Renal pelvis (tissue), 4 donors: Measurements from ENCODE around the gene KLHL17. TPM values are rescaled to one million over a fixed set of nuclear protein-coding genes. Genes with fewer than 3 reads are reported as not detected.
"Not testable (repeated sequence)": the region's sequence is repeated elsewhere in the genome, so short reads cannot be mapped to it uniquely, and the experiment has no call there.

Experiments used
- DNase-seq: peaks from one replicate; pipeline ENCODE4 v3.0.0-alpha.2; 2013
- polyA plus RNA-seq, 3 donors: library from polyadenylated mRNA; unstranded; fragments of 120-200 nt; gene quantifications; one replicate each; pipeline ENCODE4 v1.2.1, GENCODE V29; 2013; ENCODE audit not compliant: insufficient read length in 3 of 3

Gene KLHL17
- polyA plus RNA-seq, 3 donors = 9.9 to 14.3 (median 13.6) TPM

DNA sequence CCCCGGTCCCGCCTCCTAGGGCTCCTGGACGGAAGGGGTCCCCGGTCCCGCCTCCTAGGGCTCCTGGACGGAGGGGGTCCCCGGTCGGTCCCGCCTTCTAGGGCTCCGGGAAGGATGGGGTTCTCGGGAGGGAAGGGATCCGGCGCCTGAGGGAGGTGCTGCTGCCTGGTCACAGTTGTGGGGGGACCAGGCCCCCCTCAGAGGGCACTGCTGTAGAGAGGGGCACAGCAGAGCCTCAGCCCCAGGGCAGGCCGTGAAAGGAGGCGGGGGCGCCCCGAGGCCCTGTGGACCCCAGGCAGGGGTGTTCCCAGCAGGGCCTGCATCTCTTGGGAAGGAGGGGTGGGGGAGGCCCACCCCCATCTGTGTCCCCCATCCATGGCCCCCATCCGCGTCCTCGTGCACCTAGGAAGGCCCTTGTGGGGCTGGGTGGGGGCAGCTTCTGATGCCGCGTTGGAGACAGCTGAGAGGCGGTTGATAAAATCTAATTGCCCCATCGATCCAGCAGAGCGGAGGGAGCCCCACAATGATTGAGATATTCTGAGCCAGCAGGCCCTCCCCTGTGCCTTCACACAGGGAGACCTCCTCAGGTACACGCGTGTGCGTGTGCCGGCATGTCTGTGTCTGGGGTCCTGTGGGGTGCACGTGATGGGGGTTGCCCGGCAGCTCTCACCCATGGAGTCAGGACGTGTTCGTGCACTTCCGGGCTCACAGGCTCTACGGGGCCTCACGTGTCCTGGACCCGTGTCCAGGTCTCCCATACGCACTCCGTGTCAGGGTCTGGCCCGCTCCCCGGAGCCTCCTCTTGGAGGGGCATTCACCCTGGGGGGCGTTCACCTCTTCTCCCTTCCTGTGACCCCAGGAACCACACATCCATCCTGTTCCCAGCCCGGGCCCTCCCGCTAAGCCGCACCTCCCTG, 23.8 kb upstream of the KLHL17 start:
- DNase-seq = no peak

DNA sequence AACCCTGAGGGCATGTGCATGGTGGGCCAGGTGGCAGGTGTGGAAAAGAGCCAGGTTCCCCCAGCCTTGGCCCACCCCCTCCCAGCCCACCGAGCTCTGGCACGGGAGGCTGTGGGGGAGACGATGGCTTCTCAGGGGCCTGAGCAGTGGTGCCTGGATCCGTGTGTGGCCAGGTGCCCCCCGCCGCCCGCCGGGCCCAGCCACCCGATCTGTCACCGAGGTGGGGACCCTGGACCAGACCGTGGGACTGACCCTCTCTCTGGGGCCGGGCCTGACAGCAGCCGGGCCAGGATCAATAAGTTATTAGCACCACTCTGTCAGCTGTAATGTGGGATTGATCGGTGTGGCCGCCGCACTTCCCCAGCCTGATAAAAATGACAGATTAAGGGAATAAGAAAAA, 22.9 kb upstream of the KLHL17 start:
- no peak for DNase-seq

DNA sequence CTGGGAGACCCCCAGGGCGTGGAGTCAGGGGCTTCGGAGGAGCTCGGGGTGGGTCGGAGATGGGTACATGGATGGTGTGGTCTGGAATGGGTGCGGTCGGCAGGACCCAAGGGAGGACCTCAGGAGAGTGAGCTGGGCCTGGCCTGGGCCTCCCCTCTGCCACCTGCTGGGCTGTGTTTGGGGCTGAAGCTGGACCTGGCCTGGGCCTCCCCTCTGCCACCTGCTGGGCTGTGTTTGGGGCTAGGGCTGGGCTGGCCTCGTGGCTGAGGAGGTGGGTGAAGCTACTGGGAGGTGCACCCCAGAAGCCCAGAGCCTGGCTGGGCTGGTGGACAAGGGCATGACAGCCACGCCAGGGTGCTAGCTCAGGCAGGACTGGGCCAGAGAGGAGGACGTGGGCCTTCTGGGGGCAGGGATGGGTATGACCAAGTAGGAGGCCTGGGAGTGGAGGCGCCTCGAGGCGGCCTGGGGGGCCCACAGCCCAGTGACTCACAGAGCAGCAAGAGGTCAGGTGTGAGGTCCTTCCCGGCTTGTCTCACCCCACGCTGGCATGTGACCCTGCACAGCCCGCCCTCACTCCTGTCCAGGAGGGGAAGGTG, 22.2 kb upstream of the KLHL17 start:
- no peak for DNase-seq

DNA sequence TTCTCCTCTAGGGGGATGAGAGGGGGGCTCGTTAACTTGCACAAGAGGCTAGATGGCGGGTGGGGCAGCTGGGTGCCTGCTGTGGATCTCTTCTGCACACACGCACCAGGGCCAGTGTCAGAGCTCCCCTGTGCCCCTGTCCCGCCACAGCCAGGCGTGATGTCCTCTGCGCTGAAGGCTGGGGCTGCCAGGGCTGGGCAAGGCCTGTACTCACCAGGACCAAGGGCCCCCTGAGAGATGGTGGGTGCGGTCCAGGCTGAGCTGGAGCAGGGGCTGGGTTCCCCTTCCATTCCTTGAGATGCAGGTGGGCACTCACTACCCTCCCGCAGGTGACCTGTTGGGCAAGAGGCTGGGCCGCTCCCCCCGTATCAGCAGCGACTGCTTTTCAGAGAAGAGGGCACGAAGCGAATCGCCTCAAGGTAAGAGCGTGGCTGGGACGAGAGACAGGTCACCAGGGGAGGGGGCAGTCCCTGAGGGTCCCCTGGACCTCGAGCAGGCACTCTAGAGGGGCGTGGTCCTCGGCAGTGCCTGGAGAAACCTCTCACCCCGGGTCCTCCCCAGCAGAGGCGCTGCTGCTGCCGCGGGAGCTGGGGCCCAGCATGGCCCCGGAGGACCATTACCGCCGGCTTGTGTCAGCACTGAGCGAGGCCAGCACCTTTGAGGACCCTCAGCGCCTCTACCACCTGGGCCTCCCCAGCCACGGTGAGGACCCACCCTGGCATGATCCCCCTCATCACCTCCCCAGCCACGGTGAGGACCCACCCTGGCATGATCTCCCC, 21.5 kb upstream of the KLHL17 start:
- DNase-seq = no peak

DNA sequence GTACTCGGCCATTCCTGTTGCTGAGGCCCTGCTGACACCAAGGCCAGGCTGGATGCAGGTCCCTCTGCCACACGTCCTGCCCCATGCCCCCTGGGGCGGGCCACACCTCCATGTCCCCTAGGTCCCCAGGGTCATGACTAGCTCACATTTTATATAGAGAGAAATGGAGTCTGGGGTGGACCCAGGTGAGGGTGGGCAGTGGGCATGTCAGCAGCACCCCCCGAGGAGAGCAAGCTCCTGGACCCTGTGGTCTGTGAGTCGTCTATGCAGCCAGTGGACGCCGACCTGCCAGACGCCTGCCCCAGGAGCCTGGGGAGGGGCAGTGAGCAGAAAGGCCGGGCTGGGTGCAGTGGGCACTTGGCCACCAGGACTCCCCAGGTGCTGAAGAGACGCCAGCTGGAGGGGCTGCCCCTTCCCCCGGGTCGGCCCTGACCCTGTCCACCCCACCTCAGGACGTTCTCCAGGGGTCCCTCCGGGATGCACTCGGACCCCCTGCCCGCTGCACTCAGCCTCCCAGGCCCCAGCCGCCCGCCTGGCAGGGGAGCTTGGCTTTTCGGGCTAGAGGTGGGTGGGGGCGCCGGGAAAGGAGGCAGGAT, 20.8 kb upstream of the KLHL17 start:
- DNase-seq = no peak

DNA sequence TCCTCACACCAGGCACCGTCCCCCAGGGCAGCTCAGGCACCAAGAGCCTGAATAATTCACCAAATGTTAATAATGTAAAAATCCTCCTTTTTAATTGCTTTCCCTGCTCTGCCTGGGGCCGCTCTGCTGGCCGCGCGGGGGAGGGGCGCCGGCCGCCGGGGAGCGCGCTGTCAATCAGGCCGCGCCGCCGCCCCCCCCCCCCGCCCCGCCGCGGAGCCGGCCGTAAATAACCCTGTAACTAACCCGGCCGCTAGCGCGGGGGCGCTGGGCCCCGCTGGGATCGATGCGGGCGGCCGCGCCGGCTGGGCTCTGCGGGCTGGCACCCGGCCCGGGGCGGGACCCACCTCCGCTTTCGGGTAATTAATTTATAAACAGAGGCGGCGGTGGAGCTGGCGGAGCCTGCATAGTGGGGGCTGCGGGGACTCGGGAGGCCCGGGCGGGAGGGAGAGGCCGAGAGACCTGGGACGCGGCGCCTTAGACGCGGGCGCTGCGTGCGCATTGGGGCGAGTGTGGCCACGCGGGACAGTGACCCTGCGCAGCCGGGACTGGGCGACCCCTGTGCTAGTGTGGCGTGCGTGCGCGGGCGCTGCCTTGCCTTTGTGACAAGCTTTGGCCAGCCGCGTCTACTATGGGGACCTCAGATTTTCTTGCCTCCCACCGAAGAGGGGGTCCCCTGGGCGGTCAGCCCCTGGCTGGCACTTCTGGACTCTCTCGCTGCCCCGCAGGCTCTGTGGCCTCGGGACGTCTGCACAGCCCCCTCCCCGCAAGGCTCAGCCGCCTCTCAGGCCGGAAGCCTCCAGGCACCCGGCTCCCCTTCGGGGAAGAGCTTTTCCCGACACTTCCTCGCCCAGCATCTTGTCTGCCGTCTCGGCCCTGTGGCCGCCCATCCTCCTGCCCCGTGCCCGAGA, 20.0 kb upstream of the KLHL17 start:
- peak; percentile 89 for DNase-seq

DNA sequence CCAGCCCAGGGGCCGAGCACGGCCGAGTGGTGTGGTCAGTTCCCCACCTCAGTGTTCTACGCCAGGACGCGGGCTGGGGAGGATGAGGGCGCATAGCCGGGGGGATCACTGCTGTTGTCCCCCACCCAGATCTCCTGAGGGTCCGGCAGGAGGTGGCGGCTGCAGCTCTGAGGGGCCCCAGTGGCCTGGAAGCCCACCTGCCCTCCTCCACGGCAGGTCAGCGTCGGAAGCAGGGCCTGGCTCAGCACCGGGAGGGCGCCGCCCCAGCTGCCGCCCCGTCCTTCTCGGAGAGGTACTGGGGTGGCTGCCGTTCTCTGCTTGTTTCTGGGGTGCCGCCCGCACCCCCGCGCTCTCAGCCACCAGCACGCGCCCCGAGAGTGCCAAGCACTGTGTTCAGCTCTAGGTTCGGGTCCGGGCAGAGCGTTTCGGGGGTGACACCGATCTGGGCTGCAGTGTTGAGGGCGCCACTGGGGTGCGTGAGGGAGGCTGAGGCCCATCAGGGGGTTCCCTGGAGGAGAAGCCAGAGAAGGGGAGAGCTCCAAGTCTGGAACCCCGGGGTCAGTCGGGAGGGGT, 19.3 kb upstream of the KLHL17 start:
- DNase-seq = no peak

DNA sequence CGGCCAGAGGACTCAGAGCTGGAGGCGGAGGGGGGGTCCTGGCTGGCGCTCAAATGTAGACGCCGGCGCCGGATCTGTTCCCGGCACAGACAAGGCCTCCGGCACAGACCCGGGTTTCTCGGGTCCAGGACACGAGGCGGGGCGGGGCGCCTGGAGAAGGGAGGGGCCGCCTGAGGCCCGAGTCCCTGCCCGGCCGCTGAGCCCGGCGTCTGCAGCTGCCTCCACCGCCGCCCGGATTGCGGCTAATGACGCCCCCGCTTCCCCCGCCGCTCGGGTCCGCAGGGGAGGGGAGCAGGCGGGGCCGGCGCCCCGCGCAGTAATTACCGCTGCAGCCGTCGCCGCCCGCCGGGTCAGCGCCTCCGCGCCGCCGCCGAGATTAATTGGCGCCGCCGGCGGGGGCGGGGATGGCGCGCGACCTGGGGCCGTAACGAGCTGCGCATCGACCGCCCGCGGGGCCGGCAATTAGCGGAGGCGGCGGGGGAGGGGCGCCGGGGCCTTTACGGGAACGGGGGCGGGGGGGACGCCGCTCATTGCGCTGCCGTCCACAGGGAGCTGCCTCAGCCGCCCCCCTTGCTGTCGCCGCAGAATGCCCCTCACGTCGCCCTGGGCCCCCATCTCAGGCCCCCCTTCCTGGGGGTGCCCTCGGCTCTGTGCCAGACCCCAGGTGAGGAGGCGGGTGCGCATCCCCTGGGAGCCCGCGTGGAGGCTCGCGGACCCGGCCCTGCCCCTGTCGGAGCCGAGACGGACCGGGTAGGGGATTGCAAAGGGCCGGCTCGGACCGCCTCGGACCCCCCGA, 18.6 kb upstream of the KLHL17 start:
- peak; percentile 89 for DNase-seq

DNA sequence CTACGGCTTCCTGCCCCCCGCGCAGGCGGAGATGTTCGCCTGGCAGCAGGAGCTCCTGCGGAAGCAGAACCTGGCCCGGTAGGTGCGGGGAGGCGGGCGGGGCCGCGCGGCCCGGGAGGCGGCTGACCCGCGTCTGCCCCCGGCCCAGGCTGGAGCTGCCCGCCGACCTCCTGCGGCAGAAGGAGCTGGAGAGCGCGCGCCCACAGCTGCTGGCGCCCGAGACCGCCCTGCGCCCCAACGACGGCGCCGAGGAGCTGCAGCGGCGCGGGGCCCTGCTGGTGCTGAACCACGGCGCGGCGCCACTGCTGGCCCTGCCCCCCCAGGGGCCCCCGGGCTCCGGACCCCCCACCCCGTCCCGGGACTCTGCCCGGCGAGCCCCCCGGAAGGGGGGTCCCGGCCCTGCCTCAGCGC, 18.0 kb upstream of the KLHL17 start:
- no peak for DNase-seq

DNA sequence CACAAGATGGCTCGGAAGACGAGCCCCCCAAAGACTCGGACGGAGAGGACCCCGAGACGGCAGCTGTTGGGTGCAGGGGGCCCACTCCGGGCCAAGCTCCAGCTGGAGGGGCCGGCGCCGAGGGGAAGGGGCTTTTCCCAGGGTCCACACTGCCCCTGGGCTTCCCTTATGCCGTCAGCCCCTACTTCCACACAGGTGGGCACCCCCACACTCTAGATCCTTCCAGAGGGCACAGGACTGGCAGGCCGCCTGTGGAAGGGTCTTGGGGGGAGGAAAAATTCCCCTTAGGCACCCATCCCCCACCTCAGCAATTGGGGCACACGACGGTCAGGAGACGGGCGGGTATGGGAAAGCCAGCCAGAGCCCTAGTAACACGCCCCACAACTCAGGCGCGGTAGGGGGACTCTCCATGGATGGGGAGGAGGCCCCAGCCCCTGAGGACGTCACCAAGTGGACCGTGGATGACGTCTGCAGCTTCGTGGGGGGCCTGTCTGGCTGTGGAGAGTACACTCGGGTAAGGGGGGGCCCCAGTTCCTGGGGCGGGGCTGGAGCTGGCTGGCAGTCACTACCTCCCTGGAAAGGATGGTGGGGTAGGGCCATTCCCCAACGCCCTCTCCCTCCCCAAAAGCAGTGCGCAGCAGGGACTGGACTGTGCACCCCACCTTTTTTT, 17.4 kb upstream of the KLHL17 start:
- no peak for DNase-seq

DNA sequence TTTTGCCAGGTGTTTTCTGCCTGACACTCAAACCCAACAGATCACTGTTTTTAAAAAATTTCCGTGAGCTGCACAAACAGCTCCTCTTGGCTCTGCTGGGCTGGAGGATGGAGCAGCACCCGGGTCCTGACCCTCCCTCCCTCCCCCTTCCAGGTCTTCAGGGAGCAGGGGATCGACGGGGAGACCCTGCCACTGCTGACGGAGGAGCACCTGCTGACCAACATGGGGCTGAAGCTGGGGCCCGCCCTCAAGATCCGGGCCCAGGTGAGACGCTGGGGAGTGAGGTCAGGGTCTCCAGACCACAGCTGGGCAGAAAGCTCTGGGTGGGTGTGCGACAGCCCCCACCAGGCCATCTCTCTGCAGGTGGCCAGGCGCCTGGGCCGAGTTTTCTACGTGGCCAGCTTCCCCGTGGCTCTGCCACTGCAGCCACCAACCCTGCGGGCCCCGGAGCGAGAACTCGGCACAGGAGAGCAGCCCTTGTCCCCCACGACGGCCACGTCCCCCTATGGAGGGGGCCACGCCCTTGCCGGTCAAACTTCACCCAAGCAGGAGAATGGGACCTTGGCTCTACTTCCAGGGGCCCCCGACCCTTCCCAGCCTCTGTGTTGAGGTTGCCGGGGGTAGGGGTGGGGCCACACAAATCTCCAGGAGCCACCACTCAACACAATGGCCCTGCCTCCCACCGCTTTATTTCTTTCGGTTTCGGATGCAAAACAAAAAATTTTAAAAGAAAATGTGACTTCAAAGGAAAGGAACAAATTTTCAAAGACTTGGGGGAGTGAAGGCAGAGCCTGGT, 16.6 kb upstream of the KLHL17 start:
- DNase-seq = no peak

DNA sequence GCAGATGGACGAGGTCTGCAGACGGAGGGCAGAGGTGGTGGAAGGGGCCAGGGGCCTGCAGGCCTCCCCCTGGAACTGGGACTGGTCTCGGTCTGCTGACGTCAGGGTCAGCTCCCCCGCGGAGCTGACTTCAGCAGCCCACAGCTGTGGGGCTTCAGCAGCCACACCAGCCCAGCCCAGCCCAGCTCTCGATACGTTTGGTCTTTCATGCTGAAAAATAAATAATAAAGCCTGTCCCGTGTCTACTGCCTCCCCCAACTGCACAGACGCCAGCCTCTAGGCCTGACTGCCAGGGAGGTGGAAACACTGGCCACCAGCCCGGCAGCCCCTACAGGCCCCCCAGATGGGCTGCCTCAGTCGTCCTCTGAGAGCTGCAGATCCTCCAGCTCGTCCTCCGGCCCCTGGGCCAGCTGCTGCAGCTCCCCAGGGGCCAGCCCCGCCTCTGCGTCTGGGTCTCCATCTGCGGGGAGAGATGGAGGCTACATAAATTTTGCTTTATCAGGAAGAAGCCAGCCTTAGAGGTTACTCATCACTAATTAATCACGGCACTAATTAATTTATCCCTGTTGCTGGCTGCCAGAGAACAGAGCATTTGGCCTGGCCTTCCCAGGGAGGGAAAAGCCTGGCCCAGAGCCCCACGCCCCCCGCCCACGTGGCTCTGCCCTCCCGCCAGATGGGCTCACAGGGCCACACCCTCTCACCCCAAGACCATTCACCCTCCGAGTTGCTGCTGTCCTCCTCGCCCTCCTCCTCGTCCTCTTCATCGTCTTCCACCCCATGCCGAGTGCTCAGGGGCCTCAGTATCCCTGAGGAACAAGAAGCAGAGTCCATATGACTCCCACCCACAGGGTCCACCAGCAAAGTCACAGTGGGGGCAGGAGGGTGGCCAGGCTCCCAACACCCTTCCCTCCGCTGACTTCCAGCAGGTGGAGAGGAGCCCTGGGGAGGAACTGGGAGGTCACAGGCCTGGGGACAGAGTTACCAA, 15.8 kb upstream of the KLHL17 start:
- peak; percentile 91 for DNase-seq

DNA sequence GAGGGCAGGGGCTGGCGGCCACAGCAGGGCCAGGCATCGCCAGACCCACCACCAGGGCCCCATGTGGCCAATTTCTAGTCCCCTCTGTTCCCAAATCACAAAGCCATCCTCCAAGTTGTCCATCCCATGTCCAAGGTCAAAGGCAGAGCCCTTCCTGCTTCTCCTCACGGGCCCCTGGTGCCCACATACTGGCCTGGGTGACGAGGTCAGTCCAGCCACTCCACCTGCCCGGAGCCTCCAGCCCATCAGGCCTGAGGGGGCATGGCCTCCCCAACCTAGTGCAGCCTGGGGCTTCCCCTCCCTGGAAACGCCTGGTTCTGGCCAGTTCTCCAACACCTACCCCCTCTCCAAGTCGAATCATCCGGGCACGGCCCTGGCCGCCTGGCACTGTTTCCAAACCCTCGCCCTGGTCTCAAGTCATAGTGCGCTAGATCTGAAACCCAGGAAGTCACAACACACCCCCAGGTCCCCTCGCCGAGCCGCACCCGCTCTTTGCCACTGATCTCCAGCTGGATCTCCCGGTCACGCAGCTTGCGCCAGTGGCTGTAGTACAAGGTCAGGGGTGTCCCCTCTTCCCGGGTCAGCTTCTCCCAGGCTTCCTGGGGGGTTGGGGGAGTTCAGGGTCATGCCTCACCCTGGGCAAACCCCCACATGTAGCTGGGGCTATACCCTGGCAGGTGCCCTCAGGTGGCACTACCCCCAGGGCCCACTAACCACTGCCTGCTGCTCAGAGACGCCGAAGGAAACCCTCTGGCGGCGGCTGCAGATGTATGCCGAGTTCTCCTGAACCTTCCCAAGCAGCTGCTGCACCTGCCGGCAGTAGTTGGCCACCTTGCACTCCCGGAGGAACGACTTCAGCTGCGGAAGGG, 14.5 kb upstream of the KLHL17 start:
- no peak for DNase-seq

DNA sequence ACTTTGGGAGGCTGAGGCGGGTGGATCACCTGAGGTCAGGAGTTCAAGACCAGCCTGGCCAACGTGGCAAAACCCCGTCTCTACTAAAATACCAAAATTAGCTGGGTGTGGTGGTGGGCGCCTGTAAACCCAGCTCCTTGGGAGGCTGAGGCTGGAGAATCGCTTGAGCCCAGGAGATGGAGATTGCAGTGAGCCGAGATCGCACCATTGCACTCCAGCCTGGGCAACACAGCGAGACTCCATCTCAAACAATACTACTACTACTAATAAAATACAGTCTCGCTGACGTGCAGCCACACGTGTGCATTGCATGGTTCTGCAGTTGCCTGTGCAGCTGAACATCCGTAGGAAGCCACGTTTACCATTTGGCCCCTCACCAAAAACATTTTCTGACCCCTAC, 13.6 kb upstream of the KLHL17 start:
- not testable (repeated sequence) for DNase-seq

DNA sequence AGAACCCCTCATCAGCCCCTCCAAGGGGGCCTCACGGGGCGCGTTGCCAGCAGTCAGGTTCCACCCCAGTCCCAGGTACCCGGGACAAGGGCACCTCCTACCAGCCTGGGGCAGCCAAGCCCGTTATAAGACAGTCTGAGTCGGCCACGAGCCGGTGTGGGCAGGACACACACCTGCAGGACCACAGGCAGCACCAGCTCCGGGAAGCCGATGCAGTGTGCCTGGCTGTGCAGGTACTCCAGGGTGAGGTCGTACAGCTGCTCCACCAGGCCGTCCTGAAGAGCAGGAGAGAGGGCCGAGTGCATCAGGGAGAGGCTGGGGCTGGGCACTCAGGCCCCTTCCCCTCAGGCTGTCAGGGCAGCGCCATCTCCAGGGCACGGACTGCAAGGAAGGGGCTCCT, 12.4 kb upstream of the KLHL17 start:
- no peak for DNase-seq

DNA sequence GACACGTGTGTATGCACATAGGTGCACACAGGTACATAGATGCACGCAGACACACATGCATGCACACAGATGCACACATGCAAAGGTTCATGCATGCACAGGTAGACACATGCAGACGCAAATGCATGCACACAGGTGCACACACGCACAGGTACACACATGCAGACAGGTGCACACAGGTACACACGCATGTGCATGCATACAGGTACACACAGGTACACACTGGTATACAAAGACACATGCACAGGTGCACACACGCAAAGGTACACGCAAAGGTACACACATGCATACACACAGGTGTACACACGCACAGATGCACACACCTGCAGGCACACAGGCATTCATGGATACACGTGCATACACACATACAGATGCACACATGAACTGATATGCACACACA, 10.1 kb upstream of the KLHL17 start:
- DNase-seq = no peak
